IPS DF 4.7 (cell line): ENCODE measurements around the gene CLEC17A.
"Not testable (repeated sequence)": the region's sequence is repeated elsewhere in the genome, so short reads cannot be mapped to it uniquely, and the experiment has no call there.

ENCODE experiments used
- DNase-seq: peaks from one replicate; pipeline ENCODE4 v3.0.0-alpha.2; 2013; ENCODE audit warnings: low spot score; ENCODE audit errors: extremely low read depth

CLEC17A gene

GRCh38 chr19:14580623-14581237, 2.2 kb upstream of the CLEC17A start:
- no peak for DNase-seq

GRCh38 chr19:14584372-14584771, 1.5 kb downstream of the CLEC17A start:
- DNase-seq, result not testable (repeated sequence)

GRCh38 chr19:14585187-14585586, 2.3 kb downstream of the CLEC17A start:
- DNase-seq, result not testable (repeated sequence)

- DNase-seq, result not testable (repeated sequence)
These were observed 6.5 kb downstream of the CLEC17A start for GRCh38 chr19:14589433-14589832.

GRCh38 chr19:14595558-14595957, 12.7 kb downstream of the CLEC17A start:
- no peak for DNase-seq

DNA sequence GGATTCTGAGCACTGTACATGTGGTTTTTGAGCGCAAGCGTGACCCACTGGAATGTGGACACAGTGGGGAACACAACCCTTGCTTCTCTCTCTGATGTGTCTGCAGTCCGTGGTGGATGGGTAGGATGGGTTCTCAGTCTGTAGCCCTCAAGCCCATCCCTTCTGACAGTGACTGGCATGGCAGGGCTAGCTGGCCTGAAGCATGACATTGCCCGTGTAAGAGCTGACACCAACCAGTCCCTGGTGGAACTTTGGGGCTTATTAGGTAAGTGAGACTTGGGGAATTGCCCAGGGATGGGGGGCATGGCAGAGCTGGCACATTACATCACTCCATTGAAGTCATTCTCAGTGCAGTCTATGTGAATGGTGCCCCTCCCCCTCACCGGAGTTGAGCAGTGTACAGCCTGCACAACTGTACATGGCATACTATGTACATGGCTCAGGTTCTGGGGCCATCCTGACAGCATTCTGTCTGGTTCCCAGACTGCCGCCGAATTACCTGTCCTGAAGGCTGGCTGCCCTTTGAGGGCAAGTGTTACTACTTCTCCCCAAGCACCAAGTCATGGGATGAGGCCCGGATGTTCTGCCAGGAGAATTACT, 16.8 kb downstream of the CLEC17A start:
- DNase-seq, result no peak

GRCh38 chr19:14603990-14604387, 21.1 kb downstream of the CLEC17A start:
- DNase-seq, result no peak

GRCh38 chr19:14606627-14607026, 23.7 kb downstream of the CLEC17A start:
- no peak for DNase-seq

GRCh38 chr19:14611051-14611450, 28.2 kb downstream of the CLEC17A start:
- DNase-seq, result no peak

- DNase-seq, result not testable (repeated sequence)
These were observed 29.4 kb downstream of the CLEC17A start for GRCh38 chr19:14612242-14612641.

- no peak for DNase-seq
These were observed 29.8 kb downstream of the CLEC17A start for GRCh38 chr19:14612657-14613056.

- DNase-seq, result not testable (repeated sequence)
These were observed 30.7 kb downstream of the CLEC17A start for GRCh38 chr19:14613399-14614098.

GRCh38 chr19:14614099-14614412, 31.2 kb downstream of the CLEC17A start:
- DNase-seq, result no peak

GRCh38 chr19:14615623-14616022, 32.7 kb downstream of the CLEC17A start:
- DNase-seq, result no peak

GRCh38 chr19:14616407-14616806, 33.5 kb downstream of the CLEC17A start:
- no peak for DNase-seq

- DNase-seq, result no peak
These were observed 36.5 kb downstream of the CLEC17A start for GRCh38 chr19:14619404-14619803.

DNA sequence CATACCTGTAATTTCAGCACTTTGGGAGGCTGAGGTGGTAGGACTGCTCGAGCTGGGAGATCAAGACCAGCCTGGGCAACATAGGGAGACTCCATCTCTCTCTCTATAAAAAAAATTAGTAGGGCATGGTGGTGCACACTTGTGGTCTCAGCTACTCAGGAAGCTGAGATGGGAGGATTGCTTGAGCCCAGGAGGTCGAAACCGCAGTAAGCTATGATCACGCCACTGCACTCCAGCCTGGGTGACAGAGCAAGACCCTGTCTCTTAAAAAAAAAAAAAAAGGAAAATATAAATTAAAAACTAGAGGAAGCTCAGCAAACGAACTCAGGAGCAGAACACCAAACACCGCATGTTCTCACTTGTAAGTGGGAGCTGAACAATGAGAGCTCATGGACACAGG, 41.6 kb downstream of the CLEC17A start:
- not testable (repeated sequence) for DNase-seq

GRCh38 chr19:14629557-14629956, 46.7 kb downstream of the CLEC17A start:
- DNase-seq, result no peak

GRCh38 chr19:14632286-14632685, 49.4 kb downstream of the CLEC17A start:
- DNase-seq, result peak; percentile 79

GRCh38 chr19:14639536-14640277, 56.8 kb downstream of the CLEC17A start:
- no peak for DNase-seq

GRCh38 chr19:14648506-14648905, 65.6 kb downstream of the CLEC17A start:
- DNase-seq, result no peak

GRCh38 chr19:14649020-14649419, 66.1 kb downstream of the CLEC17A start:
- no peak for DNase-seq
